IMR-90 (cell line): ENCODE results near the gene RENBP. TPM values are rescaled to one million over a fixed set of nuclear protein-coding genes. Genes with fewer than 3 reads are reported as not detected.

Source experiments
- ATAC-seq: fragments of 200-7000 bp; cut with Tn5 transposase; 2 replicates; pipeline ENCODE4 v1.9.1; 2020; ENCODE audit warnings: low read depth, mild to moderate bottlenecking, moderate library complexity
- BruUV-seq: library from RNA; stranded (reverse); fragments of 400-500 nt; replicated peaks from 2 replicates; lab custom pipeline; 2021; lab: Mats Ljungman, UMichigan
- CTCF ChIA-PET: fragments of 300-600 bp; formaldehyde crosslinking; extraction: SDS; loops from one replicate; lab custom pipeline; 2021; ENCODE audit warnings: antibody characterized with exemption; lab: Yijun Ruan, JAX
- POLR2A ChIA-PET: fragments of 300-600 bp; sonication (Branson Sonifier 250); formaldehyde crosslinking; loops from one replicate; lab custom pipeline; 2022; ENCODE audit warnings: antibody characterized with exemption; ENCODE audit not compliant: unreplicated experiment; lab: Charles Lee
- DNase-seq: peaks from one replicate; pipeline ENCODE4 v3.0.0; 2013
- H2AFZ ChIP-seq: replicated peaks from 2 replicates; pipeline ENCODE3; 2013; ENCODE audit warnings: low read length, mild to moderate bottlenecking; ENCODE audit not compliant: poor library complexity
- H2AK5ac ChIP-seq: 2 replicates; pipeline ENCODE4 v1.6.1; 2013; ENCODE audit warnings: low read depth, low read length, inconsistent platforms
- H2AK9ac ChIP-seq: replicated peaks from 2 replicates; pipeline ENCODE3; 2013; ENCODE audit warnings: mild to moderate bottlenecking, low read depth, low read length, moderate library complexity; ENCODE audit not compliant: poor library complexity
- H2BK120ac ChIP-seq: 2 replicates; pipeline ENCODE4 v1.6.1; 2013; ENCODE audit warnings: low read depth, low read length, inconsistent platforms
- H2BK15ac ChIP-seq: 3 replicates; pipeline ENCODE4 v1.6.1; 2013; ENCODE audit warnings: low read depth, low read length, inconsistent platforms
- H2BK20ac ChIP-seq: 2 replicates; pipeline ENCODE4 v1.6.1; 2013; ENCODE audit warnings: low read depth, mild to moderate bottlenecking, inconsistent platforms, low read length, moderate library complexity
- H2BK5ac ChIP-seq: 2 replicates; pipeline ENCODE4 v1.6.1; 2013; ENCODE audit warnings: mild to moderate bottlenecking, low read depth, low read length, inconsistent platforms; ENCODE audit not compliant: poor library complexity, severe bottlenecking
- H3K14ac ChIP-seq: replicated peaks from 2 replicates; pipeline ENCODE4 v1.6.1; 2013; ENCODE audit warnings: low read depth, low read length, inconsistent platforms
- H3K18ac ChIP-seq: 2 replicates; pipeline ENCODE4 v1.6.1; 2013; ENCODE audit warnings: low read depth, low read length, control low read depth
- H3K23ac ChIP-seq: 2 replicates; pipeline ENCODE4 v1.6.1; 2013; ENCODE audit warnings: low read depth, low read length, inconsistent platforms
- H3K27ac ChIP-seq: 2 replicates; pipeline ENCODE4 v1.5.1; 2013; ENCODE audit warnings: mild to moderate bottlenecking, control low read depth, low read length; ENCODE audit not compliant: insufficient read depth
- H3K27me3 ChIP-seq: 2 replicates; pipeline ENCODE4 v1.6.1; 2013; ENCODE audit warnings: low read length; ENCODE audit not compliant: control insufficient read depth, insufficient read depth
- H3K36me3 ChIP-seq: 2 replicates; pipeline ENCODE4 v1.6.1; 2013; ENCODE audit warnings: low read length, mixed read lengths; ENCODE audit not compliant: control insufficient read depth, insufficient read depth
- H3K4ac ChIP-seq: 2 replicates; pipeline ENCODE4 v1.6.1; 2013; ENCODE audit warnings: low read depth, low read length, inconsistent platforms
- H3K4me1 ChIP-seq: 2 replicates; pipeline ENCODE4 v1.6.1; 2013; ENCODE audit warnings: low read length, mixed read lengths; ENCODE audit not compliant: control insufficient read depth, insufficient read depth
- H3K4me2 ChIP-seq: 2 replicates; pipeline ENCODE4 v1.6.1; 2013; ENCODE audit warnings: low read depth, mild to moderate bottlenecking, control low read depth, low read length, moderate library complexity
- H3K4me3 ChIP-seq: 2 replicates; pipeline ENCODE4 v1.5.1; 2013; ENCODE audit warnings: low read depth, mild to moderate bottlenecking, control low read depth, low read length, moderate library complexity; ENCODE audit not compliant: insufficient read depth
- H3K56ac ChIP-seq: 2 replicates; pipeline ENCODE4 v1.6.1; 2013; ENCODE audit warnings: low read length, inconsistent platforms; ENCODE audit not compliant: insufficient read depth; ENCODE audit errors: extremely low read depth
- H3K79me1 ChIP-seq, 2 experiments: 2 replicates each; pipeline ENCODE4 v1.6.1; 2013; ENCODE audit warnings: low read length in 2 of 2, inconsistent platforms in 1 of 2, low read depth in 1 of 2
- H3K9ac ChIP-seq: 2 replicates; pipeline ENCODE4 v1.6.1; 2013; ENCODE audit warnings: low read depth, low read length, control low read depth
- H3K9me1 ChIP-seq: 2 replicates; pipeline ENCODE4 v1.6.1; 2013; ENCODE audit warnings: low read length, inconsistent platforms; ENCODE audit not compliant: insufficient read depth
- H3K9me3 ChIP-seq: 2 replicates; pipeline ENCODE4 v1.6.1; 2013; ENCODE audit warnings: low read length; ENCODE audit not compliant: control insufficient read depth, insufficient read depth
- H4K20me1 ChIP-seq: 2 replicates; pipeline ENCODE4 v1.6.1; 2013; ENCODE audit warnings: low read length, inconsistent platforms; ENCODE audit not compliant: insufficient read depth
- H4K5ac ChIP-seq: 2 replicates; pipeline ENCODE4 v1.6.1; 2013; ENCODE audit warnings: mild to moderate bottlenecking, low read depth, low read length, control low read depth
- H4K8ac ChIP-seq, 2 experiments: 2 replicates each; pipeline ENCODE4 v1.6.1; 2013; ENCODE audit warnings: low read depth in 2 of 2, low read length in 2 of 2, control low read depth in 1 of 2, inconsistent platforms in 1 of 2
- H4K91ac ChIP-seq: 2 replicates; pipeline ENCODE4 v1.6.1; 2013; ENCODE audit warnings: low read depth, low read length, inconsistent platforms; ENCODE audit not compliant: insufficient read depth
- BHLHE40 ChIP-seq: fragments of 150-350 bp; IDR thresholded peaks from 2 replicates; pipeline ENCODE4 v1.6.1; 2016; ENCODE audit warnings: mild to moderate bottlenecking, low read depth, low read length
- CEBPB ChIP-seq: IDR thresholded peaks from 2 replicates; pipeline ENCODE4 v1.6.1; 2012; ENCODE audit warnings: low read depth, low read length, improper control_type of control experiment
- CHD1 ChIP-seq: IDR thresholded peaks from 2 replicates; pipeline ENCODE4 v1.6.1; 2012; ENCODE audit warnings: low read depth, low read length, improper control_type of control experiment
- MAZ ChIP-seq: IDR thresholded peaks from 2 replicates; pipeline ENCODE4 v1.6.1; 2012; ENCODE audit warnings: low read depth, mild to moderate bottlenecking, low read length, improper control_type of control experiment, moderate library complexity, borderline replicate concordance
- MXI1 ChIP-seq: IDR thresholded peaks from 2 replicates; pipeline ENCODE4 v1.6.1; 2012; ENCODE audit warnings: low read depth, mild to moderate bottlenecking, low read length, moderate library complexity, borderline replicate concordance
- RFX5 ChIP-seq: IDR thresholded peaks from 2 replicates; pipeline ENCODE4 v1.8.0; 2012; ENCODE audit warnings: low read depth, mild to moderate bottlenecking, low read length, moderate library complexity
- SMC3 ChIP-seq: fragments of 150-350 bp; IDR thresholded peaks from 2 replicates; pipeline ENCODE4 v1.6.1; 2016; ENCODE audit warnings: low read depth, mild to moderate bottlenecking, antibody characterized with exemption, low read length, moderate library complexity
- WGBS, 2 experiments: methylation state at CpG; one replicate each; pipeline versions ENCODE4 v1.1.5 to v1.1.7; 2013; ENCODE audit warnings: missing lambda C conversion rate in 2 of 2; ENCODE audit not compliant: insufficient read length in 1 of 2; ENCODE audit errors: extremely low coverage in 2 of 2; 5-methylcytosine and 5-hydroxymethylcytosine counted together
- dilution Hi-C: fragments of 300-500 bp; cut with HindIII; formaldehyde crosslinking; loops from one replicate; pipeline ENCODE4 v1.14.3; 2018; ENCODE audit warnings: low sequenced_read_pairs; ENCODE audit not compliant: unreplicated experiment
- in situ Hi-C: fragments of 300-500 bp; cut with MboI; formaldehyde crosslinking; loops from 3 replicates; pipeline ENCODE4 v1.14.3; 2019; ENCODE audit warnings: low sequenced_read_pairs, inconsistent platforms, mixed read lengths
- intact Hi-C: fragments of 100-400 bp; cut with micrococcal nuclease; formaldehyde crosslinking; loops from 2 replicates; pipeline ENCODE4 v1.10.0; 2022
- polyA plus RNA-seq, 3 experiments: library from polyadenylated mRNA; depleted of rRNA; stranded (reverse); fragments of >200 nt; gene quantifications; 2 replicates each; pipeline ENCODE4 v1.2.3, GENCODE V29; 2012; ENCODE audit warnings: low replicate concordance in 1 of 3
- total RNA-seq: library from RNA; depleted of rRNA; stranded (reverse); fragments of >200 nt; gene quantifications from 2 replicates; pipeline ENCODE4 v1.2.3, GENCODE V29; 2012
- TF ChIP-seq, protein P1 (sequence below): conservative IDR thresholded peaks from 2 replicates; pipeline ENCODE4 v1.5.1; 2012; ENCODE audit warnings: mild to moderate bottlenecking, low read depth, low read length, improper control_type of control experiment
- TF ChIP-seq, protein P2 (sequence below): fragments of 150-350 bp; IDR thresholded peaks from 2 replicates; pipeline ENCODE4 v1.6.1; 2016; ENCODE audit warnings: low read depth, mild to moderate bottlenecking, low read length, moderate library complexity, borderline replicate concordance
- TF ChIP-seq, protein P3 (sequence below): fragments of 150-350 bp; IDR thresholded peaks from 2 replicates; pipeline ENCODE4 v1.6.1; 2017; ENCODE audit warnings: mild to moderate bottlenecking, antibody characterized with exemption, low read length, low read depth

RENBP gene
- total and polyA plus RNA-seq, 2 of the 4 experiments (the other 2 are of a cell fraction): 0.15 to 0.18 TPM

GRCh38 chrX:153913701-153914100 is 30.7 kb downstream of the RENBP start:
- intact Hi-C loops (no loop called here), in situ Hi-C loops (loop anchor here (25.0 kb wide), 1 partner anchor 951 kb away; no protein-coding TSS in a partner anchor), dilution Hi-C loops (no loop called here)
- no peak overlapping the region for H4K8ac ChIP-seq
- H2BK20ac ChIP-seq: no peak overlapping the region
- 78% methylated on average over 14 of the region's 17 CpGs; no CpG with 5 or more reads in 1 of the 2 experiments for WGBS, 2 experiments
- H4K20me1 ChIP-seq: no peaks in the 10 kb centered on the region
- H2AK9ac ChIP-seq: no peak overlapping the region
- ChIA-PET CTCF (no interaction called here), POLR2A (no interaction called here)
- H3K4me2 ChIP-seq: no peak overlapping the region
- ATAC-seq: no peak
- H3K18ac ChIP-seq: no peak overlapping the region
- no peak overlapping the region for H2AK5ac ChIP-seq
- BruUV-seq: no TSS peak
- no peak overlapping the region for H2AFZ ChIP-seq
- peaks cover 21% of the 10 kb centered on the region for H3K27me3 ChIP-seq
- H3K14ac ChIP-seq: no peak overlapping the region
- H3K23ac ChIP-seq: no peak overlapping the region
- H3K4me3 ChIP-seq: no peak overlapping the region
- no peaks in the 10 kb centered on the region; the same call in 1 of the 2 replicates for H3K9me3 ChIP-seq
- no peak overlapping the region for H3K27ac ChIP-seq
- no peaks in the 10 kb centered on the region for H3K79me1 ChIP-seq
- no peaks in the 10 kb centered on the region for H3K4me1 ChIP-seq
- no peak overlapping the region for H2BK15ac ChIP-seq
- no peak overlapping the region for H3K9ac ChIP-seq
- H4K5ac ChIP-seq: no peak overlapping the region
- no peak overlapping the region for H3K4ac ChIP-seq
- TF ChIP-seq CHD1: no peak
- TF ChIP-seq SMC3: no peak
- TF ChIP-seq, protein P1, sequence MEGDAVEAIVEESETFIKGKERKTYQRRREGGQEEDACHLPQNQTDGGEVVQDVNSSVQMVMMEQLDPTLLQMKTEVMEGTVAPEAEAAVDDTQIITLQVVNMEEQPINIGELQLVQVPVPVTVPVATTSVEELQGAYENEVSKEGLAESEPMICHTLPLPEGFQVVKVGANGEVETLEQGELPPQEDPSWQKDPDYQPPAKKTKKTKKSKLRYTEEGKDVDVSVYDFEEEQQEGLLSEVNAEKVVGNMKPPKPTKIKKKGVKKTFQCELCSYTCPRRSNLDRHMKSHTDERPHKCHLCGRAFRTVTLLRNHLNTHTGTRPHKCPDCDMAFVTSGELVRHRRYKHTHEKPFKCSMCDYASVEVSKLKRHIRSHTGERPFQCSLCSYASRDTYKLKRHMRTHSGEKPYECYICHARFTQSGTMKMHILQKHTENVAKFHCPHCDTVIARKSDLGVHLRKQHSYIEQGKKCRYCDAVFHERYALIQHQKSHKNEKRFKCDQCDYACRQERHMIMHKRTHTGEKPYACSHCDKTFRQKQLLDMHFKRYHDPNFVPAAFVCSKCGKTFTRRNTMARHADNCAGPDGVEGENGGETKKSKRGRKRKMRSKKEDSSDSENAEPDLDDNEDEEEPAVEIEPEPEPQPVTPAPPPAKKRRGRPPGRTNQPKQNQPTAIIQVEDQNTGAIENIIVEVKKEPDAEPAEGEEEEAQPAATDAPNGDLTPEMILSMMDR: no peak
- TF ChIP-seq MXI1: no peak
- no peak for TF ChIP-seq MAZ
- TF ChIP-seq RFX5: no peak
- TF ChIP-seq BHLHE40: no peak
- TF ChIP-seq, protein P2, sequence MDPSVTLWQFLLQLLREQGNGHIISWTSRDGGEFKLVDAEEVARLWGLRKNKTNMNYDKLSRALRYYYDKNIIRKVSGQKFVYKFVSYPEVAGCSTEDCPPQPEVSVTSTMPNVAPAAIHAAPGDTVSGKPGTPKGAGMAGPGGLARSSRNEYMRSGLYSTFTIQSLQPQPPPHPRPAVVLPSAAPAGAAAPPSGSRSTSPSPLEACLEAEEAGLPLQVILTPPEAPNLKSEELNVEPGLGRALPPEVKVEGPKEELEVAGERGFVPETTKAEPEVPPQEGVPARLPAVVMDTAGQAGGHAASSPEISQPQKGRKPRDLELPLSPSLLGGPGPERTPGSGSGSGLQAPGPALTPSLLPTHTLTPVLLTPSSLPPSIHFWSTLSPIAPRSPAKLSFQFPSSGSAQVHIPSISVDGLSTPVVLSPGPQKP: no peak
- TF ChIP-seq CEBPB: no peak
- TF ChIP-seq, protein P3, sequence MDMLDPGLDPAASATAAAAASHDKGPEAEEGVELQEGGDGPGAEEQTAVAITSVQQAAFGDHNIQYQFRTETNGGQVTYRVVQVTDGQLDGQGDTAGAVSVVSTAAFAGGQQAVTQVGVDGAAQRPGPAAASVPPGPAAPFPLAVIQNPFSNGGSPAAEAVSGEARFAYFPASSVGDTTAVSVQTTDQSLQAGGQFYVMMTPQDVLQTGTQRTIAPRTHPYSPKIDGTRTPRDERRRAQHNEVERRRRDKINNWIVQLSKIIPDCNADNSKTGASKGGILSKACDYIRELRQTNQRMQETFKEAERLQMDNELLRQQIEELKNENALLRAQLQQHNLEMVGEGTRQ: no peak
- H4K91ac ChIP-seq: no peak overlapping the region
- no peak for DNase-seq
- no peaks in the 10 kb centered on the region for H3K36me3 ChIP-seq
- no peak overlapping the region for H3K56ac ChIP-seq
- H2BK120ac ChIP-seq: no peak overlapping the region
- H3K9me1 ChIP-seq: no peaks in the 10 kb centered on the region
- no peak overlapping the region for H2BK5ac ChIP-seq
